NK-92 (cell line): ENCODE data around the gene TBC1D12.
"Not testable (repeated sequence)": the region's sequence is repeated elsewhere in the genome, so short reads cannot be mapped to it uniquely, and the experiment has no call there.

ENCODE experiments used
- DNase-seq: peaks from one replicate; lab custom pipeline; 2025; ENCODE audit not compliant: unreplicated experiment; lab: John Stamatoyannopoulos, UW

Gene TBC1D12

DNA sequence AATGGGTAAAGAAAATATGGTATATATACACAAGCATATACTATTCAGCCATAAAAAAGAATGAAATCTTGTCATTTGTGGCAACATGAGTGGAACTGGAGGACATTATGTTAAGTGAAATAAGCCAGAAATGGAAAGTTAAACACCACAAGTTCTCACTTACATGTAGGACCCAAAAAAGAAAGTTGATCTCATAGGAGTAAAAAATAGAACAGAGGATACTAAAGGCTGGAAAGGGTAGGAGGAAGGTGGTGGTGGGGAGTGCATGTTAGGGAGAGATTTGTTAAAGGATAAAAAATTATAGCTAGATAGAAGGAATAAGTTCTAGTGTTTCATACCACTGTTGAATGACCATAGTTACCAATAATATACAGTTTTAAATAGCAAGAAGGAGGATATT is 48.4 kb downstream of the TBC1D12 start:
- DNase-seq, result no peak

DNA sequence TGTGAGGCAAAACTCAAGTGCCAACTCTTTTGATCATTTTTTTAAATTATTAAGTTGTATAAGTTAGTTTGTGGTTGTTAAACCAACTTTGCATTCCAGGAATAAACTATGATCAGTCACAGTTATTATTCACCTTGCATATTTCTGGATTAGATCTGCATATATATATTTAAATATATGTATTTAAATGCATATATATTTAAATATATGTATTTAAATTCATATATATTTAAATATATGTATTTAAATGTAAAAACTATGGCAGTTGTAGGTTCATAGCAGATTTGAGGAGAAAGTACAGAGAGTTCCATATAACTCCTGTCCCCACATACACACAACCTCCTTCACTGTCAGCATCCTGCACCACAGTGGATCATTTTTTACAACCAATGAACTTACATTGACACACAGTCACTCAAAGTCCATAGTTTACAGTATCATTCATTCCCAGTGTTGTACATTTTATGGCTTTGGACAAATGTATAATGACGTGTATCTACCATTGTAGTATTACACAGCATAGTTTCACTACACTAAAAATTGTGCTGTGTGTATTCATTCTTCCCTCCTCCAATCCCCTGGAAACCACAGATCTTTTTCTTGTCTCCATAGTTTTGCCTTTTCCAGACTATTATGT is 49.7 kb downstream of the TBC1D12 start:
- DNase-seq, result no peak

DNA sequence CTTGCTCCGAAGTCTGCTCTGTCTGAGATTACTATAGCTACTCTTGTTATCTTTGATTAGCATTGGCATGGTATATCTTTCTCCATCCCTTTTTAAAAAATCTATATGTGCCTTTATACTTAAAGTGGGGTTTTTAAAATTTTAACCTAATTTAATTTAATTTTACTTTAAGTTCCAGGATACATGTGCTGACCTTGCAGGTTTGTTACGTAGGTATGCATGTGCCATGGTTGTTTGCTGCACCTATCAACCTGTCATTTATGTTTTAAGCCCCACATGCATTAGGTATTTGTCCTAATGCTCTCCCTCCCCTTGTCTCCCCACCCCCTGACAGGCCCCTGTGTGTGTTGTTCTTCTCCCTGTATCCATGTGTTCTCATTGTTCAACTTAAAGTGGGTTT is 54.6 kb downstream of the TBC1D12 start:
- no peak for DNase-seq

DNA sequence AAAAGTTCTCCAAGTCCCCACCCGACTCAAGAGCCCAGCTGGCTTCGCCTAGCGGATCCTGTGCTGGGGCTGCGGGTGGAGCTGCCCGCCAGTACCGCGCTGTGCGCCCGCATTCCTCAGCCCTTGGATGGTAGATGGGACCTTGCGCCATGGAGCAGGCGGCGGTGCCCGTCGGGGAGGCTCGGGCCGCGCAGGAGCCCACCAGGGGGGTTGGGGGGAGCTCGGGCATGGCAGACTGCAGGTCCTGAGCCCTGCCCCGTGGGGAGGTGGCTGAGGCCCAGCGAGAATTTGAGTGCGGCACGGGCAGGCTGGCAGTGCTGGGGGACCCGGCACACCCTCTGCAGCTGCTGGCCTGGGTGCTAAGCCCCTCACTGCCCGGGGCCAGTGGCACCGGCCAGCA is 57.0 kb downstream of the TBC1D12 start:
- DNase-seq, result no peak

DNA sequence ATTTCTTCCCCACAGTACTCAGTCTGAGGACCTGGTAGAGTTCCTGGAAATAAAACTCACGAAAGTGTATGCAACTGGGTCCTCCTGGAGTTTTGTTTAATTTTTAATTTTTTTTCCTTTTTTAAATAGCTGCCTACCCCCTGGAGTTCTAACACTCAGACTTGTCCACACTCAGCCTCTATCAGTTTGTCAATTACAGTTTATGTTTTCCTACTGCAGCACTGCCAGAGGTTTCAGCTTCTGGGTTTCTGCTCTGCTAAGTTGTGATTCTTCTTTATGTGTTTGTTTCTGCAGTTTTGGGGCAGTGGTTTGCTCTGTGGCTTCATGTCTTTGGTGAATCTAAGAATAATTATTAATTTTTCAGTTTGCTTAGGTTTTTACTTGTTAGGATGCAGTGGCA is 59.2 kb downstream of the TBC1D12 start:
- no peak for DNase-seq

DNA sequence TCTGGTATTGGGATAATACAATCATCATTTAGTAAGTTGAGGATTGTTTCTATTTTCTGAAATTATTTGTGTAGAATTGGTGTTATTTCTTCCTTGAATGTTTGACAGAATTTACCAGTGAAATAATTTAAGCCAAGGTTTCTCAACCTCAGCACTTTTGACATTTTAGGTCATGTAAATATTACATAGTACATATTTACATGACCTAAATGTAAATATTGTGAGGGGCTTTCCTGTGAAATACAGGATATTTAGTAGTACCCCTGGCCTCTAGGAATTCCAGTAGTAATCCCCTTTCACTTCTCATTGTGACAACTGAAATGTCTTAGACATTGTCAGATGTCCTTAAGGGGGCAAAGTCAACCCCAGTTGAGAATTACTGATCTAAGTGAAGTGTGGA is 59.8 kb downstream of the TBC1D12 start:
- no peak for DNase-seq

DNA sequence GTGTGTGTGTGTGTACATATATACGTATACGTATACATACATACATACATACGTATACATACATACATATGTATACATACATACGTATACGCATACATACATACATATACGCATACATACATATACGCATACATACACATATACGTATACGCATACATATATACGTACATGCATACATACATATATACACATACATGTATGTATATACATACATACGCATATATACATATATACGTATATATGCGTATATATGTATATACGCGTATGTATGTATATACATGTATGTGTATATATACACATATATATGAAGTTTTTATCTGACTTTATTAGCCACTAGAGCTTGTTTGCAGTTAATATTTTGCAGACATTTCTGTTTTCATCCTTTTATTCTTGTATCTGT is 63.3 kb downstream of the TBC1D12 start:
- no peak for DNase-seq

DNA sequence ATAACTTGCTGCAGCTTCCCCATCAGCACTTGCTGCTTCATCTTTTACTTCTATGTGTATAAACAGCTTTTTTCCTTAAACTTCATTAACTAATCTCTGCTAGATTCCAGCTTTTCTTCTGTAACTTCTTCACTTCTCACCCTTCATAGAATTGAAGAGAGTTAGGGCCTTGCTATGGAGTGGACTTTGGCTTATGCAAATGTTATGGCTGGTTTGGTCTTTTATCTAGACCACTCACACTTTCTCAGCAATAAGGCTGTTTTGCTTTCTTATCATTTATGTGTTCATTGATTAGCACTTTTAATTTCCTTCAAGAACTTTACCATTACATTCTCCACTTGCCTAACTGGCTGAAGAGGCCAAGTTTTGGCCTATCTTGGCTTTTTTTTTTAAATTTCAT is 79.1 kb downstream of the TBC1D12 start:
- DNase-seq, result no peak

DNA sequence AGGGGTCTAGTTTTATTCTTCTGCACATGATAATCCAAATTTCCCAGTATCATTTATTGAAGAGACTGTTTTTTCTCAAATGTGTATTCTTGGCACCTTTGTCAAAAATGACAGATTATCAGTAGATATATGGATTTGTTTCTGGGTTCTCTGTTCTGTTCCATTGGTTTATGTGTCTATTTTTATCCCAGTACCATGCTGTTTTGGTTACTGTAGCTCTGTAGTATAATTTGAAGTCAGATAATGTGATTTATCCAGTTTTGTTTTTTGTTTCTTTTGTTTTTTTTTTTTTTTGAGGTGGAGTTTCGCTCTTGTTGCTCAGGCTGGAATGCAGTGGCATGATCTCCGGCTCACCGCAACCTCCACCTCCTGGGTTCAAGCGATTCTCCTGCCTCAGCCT is 81.6 kb downstream of the TBC1D12 start:
- DNase-seq, result no peak

DNA sequence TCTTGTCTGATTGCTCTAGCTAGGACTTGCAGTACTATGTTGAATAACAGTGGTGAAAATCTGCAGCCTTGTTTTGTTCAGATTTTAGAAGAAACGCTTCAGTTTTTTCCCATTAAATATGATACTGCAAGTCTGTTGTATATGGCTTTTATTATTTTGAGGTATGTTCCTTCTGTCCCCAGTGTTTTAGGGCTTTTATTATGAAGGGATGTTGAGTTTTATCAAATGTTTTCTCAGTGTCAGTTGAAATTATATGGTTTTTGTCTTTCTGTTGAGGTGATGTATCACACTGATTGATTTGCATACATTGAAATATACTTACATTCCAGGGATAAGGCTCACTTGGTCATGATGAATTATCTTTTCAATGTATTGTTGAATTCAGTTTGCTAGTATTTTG is 82.8 kb downstream of the TBC1D12 start:
- DNase-seq, result no peak

DNA sequence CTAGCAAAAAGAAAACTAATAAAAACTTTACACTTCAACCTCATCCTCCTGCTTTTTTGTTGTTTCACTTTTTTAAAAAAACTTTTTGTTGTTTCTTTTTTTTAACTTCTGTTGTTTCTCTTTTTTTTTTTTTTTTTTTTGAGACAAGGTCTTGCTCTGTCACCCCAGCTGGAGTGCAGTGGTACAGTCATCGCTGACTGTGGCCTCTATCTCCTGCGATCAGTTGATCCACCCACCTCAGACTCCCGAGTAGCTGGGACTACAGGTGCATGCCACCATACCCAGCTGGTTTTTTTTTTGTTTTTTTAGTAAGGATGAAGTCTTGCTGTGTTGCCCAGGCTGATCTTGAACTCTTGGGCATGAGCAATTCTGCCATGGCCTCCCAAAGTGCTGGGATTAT is 85.2 kb downstream of the TBC1D12 start:
- DNase-seq, result no peak

DNA sequence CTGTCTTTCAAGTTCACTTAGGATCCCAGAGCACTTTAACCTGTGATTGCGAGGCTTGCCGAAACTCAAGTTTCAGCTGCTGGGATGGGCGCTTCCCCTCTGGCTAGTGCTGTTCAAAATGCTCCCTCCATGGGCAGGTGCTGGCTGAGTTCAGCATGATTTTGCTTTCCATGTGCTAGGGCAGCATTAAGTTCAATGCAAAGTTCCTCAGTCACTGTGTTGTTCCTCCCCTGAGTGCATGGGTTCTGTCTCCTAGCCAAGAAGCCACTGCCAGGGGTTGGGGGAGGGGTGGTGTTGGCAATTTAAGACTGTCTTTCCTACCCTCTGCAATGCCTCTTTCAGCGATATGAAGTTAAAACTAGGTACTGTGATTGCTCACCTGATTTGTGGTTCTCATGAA is 86.8 kb downstream of the TBC1D12 start:
- no peak for DNase-seq

DNA sequence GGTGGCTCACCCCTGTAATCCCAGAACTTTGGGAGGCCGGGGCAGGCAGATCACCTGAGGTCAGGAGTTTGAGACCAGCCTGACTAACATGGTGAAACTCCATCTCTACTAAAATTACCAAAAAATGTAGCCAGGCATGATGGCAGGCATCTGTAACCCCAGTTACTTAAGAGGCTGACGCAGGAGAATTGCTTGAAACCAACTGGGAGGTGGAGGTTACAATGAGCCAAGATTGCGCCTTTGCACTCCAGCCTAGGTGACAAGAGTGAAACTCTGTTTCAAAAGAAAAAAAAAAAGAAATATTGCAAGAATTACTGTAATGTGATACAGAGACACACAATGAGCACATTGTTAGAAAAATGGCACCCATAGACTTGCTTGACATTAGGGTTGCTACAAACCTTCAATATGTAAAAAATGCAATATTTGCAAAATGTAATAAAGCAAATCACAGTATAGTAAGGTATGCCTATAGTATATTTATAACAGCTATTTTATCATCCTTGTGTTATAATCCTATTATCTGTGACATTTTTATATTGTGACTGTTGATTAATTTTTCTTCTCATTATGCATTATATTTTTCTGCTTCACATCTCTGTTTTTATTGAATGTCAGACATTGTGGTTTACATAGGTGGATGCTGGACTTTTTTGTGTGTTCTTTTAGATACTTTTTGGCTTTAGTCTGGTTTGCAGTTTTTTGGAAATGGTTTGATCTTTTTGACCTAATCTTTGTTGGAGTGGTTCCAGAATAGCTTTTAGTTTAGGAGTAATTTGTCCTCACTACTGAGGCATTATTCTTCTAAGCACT is 87.8 kb downstream of the TBC1D12 start:
- no peak for DNase-seq

DNA sequence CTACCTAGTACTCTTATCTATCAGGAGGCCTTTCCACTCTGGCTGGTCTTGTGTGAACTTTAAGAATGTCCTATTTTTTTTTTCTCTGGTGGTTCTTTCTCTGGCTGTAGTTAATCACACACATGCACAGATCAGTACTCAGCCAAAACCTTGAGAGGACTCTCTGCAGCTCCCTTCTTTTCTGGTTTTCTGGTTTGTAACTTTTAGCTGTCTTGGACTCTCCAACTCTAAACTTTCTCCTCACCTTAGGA is 88.4 kb downstream of the TBC1D12 start:
- DNase-seq, result no peak

DNA sequence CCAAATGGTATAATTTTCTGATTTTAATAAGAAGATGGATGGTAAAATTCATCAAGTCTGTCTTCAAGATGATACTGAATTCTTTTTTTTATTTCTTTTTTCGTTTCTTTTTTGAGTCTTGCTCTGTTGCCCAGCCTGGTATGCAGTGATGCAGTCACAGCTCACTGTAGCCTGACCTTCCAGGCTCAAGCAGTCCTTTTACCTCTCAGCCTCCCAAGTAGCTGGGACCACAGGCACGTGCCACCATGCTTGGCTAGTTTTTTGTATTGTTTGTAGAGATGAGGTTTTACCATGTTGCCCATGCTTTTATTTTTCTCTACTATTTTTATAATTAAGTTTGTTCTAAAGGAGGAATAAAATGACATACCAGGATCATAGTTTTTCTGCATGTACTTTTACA is 91.1 kb downstream of the TBC1D12 start:
- DNase-seq, result no peak

DNA sequence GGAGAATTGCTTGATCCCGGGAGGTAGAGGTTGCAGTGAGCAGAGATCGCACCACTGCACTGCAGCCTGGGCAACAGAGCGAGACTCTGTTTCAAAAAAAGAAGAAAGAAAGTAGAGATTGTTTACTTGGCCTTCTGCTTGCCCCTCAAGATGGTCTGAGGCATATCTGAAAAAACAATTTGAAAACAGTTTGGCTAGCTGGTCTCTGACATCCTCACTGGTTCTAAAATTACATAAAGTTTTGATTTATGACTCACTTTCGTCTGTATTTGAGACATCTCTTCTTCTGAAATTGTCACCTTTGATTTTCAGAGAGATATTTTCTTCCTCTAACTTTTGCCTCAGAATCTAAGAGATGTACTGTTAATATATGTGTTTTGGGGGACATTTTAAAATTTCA is 93.7 kb downstream of the TBC1D12 start:
- no peak for DNase-seq

DNA sequence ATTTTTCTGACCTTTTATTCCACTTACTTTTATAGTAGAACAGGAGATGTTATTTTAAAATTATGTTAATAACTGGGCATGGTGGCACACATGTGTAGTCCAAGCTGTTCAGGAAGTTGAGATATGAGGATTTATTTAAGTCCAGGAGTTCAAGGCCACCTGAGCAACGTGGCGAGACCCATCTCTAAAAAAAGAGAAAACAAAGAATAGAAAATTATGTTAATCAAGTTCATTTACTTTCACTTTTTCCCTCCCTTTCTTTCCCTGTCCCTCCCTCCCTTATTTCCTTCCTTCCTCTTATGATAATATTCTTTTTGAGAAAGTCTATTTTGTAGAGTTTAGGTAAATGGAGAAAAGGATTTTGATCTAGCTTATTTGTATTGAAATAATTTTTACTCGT is 94.3 kb downstream of the TBC1D12 start:
- DNase-seq, result no peak

DNA sequence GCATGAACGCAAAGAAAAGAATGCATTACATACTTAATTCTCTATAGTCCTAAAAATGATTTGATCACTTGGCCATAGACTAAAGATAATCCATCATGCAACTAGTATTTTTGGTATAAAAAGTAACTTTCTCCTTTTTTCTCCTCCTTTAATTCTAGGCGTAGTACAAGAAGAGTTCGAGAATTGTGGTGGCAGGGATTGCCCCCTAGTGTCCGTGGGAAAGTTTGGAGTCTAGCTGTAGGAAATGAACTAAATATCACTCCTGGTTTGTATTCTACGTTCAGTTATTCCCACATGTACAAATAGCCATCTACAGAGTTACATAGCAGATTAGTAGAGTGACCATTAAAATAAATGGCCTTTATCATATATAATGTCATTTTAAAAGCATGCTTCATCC is 97.7 kb downstream of the TBC1D12 start:
- DNase-seq, result no peak

DNA sequence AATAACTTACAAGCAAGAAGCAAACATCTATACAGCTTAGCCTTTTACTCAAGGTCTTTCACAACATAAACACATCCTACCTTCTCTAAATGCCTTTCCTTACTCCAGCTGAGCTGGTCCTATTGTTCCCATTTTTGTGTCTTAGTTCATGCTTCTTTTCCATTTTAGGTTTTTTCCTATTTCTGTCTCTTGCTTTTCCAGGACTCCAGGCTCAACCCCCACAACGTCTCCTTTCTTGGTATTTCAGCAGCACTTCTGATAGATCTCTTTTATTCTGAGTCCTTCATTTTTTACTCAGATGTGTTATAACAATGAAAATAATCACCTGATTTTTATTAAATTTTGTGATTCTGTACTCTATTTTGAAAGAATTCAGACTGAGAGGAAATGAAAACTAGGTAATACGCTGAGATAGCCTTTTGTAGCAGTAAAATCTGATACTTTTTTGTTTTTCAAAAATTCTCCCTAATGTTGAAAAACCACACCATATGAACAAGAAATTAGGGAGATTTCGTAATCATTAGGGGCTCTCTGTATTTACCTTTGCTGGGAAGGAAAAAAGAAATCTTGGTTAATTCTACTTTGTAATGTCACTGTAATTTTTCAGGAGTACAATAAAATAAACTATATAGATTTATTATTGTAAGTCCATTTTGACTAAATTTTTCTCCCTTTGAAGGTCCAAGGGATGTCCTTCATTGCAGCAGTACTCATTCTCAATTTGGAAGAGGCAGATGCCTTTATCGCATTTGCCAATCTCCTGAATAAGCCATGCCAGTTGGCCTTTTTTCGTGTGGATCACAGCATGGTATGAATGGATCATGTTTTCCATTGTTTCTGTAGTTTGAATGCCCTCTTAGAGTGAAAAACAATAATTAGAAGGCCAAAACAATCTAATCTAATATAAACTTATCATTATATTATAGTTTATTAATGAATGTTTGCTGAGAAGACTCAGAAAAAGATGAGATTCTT is 119.2 kb downstream of the TBC1D12 start:
- no peak for DNase-seq

DNA sequence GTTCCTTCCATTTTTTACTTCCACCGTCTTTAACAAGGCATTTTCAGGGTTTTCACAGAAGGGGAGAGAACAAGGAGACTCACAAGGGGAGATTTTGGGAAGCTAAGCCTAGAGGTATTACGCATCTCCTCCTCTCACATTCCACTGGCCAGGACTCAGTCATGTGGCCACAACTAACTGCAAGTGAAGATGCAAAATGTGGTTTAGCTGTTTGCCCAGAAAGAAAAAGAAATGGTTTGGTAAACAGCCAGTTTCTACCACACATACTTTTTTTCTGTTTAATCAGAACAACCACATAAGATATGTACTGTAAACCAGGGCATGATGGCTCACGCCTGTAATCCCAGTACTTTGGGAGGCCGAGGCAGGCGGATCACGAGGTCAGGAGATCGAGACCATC is 121.8 kb downstream of the TBC1D12 start:
- DNase-seq, result no peak

DNA sequence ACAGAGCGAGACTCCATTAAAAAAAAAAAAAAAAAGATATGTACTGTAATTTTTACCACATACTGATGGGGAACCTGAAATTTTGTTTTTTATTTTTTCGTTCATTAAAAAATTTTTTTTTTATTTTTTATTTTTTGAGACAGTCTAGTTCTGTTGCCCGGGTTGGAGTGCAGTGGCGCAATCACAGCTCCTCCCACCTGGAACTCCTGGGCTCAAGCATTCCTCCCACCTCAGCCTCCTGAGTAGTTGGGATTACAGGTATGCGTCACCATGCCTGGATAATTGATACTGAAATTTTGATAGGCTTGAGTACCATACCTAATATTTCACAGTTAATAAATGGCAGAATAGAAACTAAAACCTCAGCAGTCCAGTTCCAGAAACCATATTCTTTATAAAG is 122.4 kb downstream of the TBC1D12 start:
- no peak for DNase-seq

DNA sequence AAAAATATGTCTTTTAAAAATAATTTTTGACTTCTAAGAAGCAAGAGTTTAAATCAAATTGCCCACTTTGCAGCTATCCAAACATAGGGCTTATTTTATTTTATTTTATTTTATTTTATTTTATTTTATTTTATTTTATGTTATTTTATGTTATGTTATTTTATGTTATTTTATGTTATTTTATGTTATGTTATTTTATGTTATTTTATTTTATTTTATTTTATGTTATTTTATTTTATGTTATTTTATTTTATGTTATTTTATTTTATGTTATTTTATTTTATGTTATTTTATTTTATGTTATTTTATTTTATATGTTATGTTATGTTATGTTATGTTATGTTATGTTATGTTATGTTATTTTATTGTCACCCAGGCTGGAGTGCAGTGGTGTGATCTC is 129.2 kb downstream of the TBC1D12 start:
- not testable (repeated sequence) for DNase-seq
